HepG2 (cell line): Measurements from ENCODE around the gene ZXDC. TPM values are rescaled to one million over a fixed set of nuclear protein-coding genes. Genes with fewer than 3 reads are reported as not detected.

Experiments
- ATAC-seq: fragments of 200-7000 bp; cut with Tn5 transposase; 3 replicates; pipeline ENCODE4 v1.9.1; 2020; ENCODE audit warnings: mild to moderate bottlenecking, moderate library complexity
- BruUV-seq: library from RNA; stranded (reverse); fragments of 400-500 nt; replicated peaks from 2 replicates; lab custom pipeline; 2021; lab: Mats Ljungman, UMichigan
- CTCF ChIA-PET: fragments of 300-600 bp; formaldehyde crosslinking; extraction: SDS; loops from one replicate; lab custom pipeline; 2021; ENCODE audit warnings: low total read pairs, inconsistent platforms, low intra/inter-chr PET ratio; lab: Yijun Ruan, JAX
- POLR2A ChIA-PET: fragments of 350-600 bp; sonication (Branson Sonifier 250); formaldehyde crosslinking; loops from one replicate; lab custom pipeline; 2020; ENCODE audit warnings: antibody characterized with exemption, inconsistent platforms; lab: Yijun Ruan, JAX
- DNase-seq: peaks from one replicate; pipeline ENCODE4 v3.0.0-alpha.2; 2015; ENCODE audit warnings: low spot score
- FAIRE-seq: peaks from 3 replicates; lab custom pipeline; 2011; peaks lifted over from hg19 to GRCh38; lab: Jason Lieb, UNC
- H2AFZ ChIP-seq: one replicate; pipeline ENCODE4 v1.6.1; 2011; ENCODE audit warnings: low read length, inconsistent platforms
- H3K27ac ChIP-seq: fragments of 300-600 bp; 3 replicates; pipeline ENCODE4 v1.8.0; 2011; ENCODE audit warnings: mixed run types, mild to moderate bottlenecking, mixed read lengths, low read length, inconsistent platforms; ENCODE audit not compliant: insufficient read depth; ENCODE audit errors: extremely low read length
- H3K27me3 ChIP-seq, 2 experiments: fragments of 200-600 bp in 1 of 2; 2 replicates in 1 of 2; 3 replicates in 1 of 2; pipeline versions ENCODE4 v1.6.0 to v1.8.0; 2011; ENCODE audit warnings: low read length in 2 of 2, mild to moderate bottlenecking in 2 of 2, moderate library complexity in 2 of 2, inconsistent platforms in 1 of 2; ENCODE audit not compliant: insufficient read depth in 2 of 2, control insufficient read depth in 1 of 2
- H3K36me3 ChIP-seq, 2 experiments: fragments of 200-600 bp in 1 of 2; replicated peaks in 1 of 2; 2 replicates in 1 of 2; 3 replicates in 1 of 2; pipeline versions ENCODE4 v1.5.1 to v1.8.0; 2011; ENCODE audit warnings: low read length in 2 of 2, inconsistent platforms in 1 of 2; ENCODE audit not compliant: insufficient read depth in 2 of 2, control insufficient read depth in 1 of 2
- H3K4me1 ChIP-seq: 2 replicates; pipeline ENCODE4 v1.5.1; 2012; ENCODE audit warnings: low read length, inconsistent platforms; ENCODE audit not compliant: insufficient read depth
- H3K4me2 ChIP-seq: 2 replicates; pipeline ENCODE4 v1.6.0; 2011; ENCODE audit warnings: low read depth, low read length, inconsistent platforms
- H3K4me3 ChIP-seq, 3 experiments: fragments of 200-600 bp in 1 of 3; sonication (generic), shearing (Covaris generic) in 1 of 3; replicated peaks in 1 of 3; 2 replicates each; pipeline ENCODE4 v1.5.1; 2011 to 2016; ENCODE audit warnings: low read length in 3 of 3, inconsistent platforms in 2 of 3, low read depth in 2 of 3, mild to moderate bottlenecking in 2 of 3, control low read depth in 1 of 3, mixed read lengths in 1 of 3; ENCODE audit not compliant: insufficient read depth in 1 of 3
- H3K79me2 ChIP-seq: one replicate; pipeline ENCODE4 v1.6.1; 2011; ENCODE audit warnings: low read length, inconsistent platforms; ENCODE audit not compliant: insufficient read depth
- H3K9ac ChIP-seq: 2 replicates; pipeline ENCODE4 v1.6.0; 2011; ENCODE audit warnings: mild to moderate bottlenecking, low read depth, low read length, inconsistent platforms; ENCODE audit not compliant: insufficient read depth
- H3K9me3 ChIP-seq: 2 replicates; pipeline ENCODE4 v1.5.1; 2012; ENCODE audit warnings: mild to moderate bottlenecking, low read length
- H4K20me1 ChIP-seq: 2 replicates; pipeline ENCODE4 v1.6.0; 2011; ENCODE audit warnings: inconsistent platforms, mild to moderate bottlenecking, low read length, moderate library complexity; ENCODE audit not compliant: insufficient read depth
- HNRNPH1 ChIP-seq: fragments of 200-400 bp; formaldehyde crosslinking; optimal IDR thresholded peaks from 2 replicates; pipeline ENCODE3; 2017; ENCODE audit warnings: mild to moderate bottlenecking, low read depth, low read length
- KDM5A ChIP-seq: fragments of 200-600 bp; sonication (generic); IDR thresholded peaks from 2 replicates; pipeline ENCODE4 v1.7.0; 2018; ENCODE audit warnings: antibody characterized with exemption, mild to moderate bottlenecking, low read length, borderline replicate concordance
- MLLT10 ChIP-seq: sonication (generic); formaldehyde crosslinking; IDR thresholded peaks from 2 replicates; pipeline ENCODE4 v1.4.0; 2020; ENCODE audit warnings: missing genetic modification reagents
- MXI1 ChIP-seq: IDR thresholded peaks from 3 replicates; pipeline ENCODE4 v1.6.1; 2012; ENCODE audit warnings: low read depth, low read length, inconsistent platforms, borderline replicate concordance
- NFKB2 ChIP-seq: sonication (generic); formaldehyde crosslinking; IDR thresholded peaks from 2 replicates; pipeline ENCODE4 v1.4.0; 2020; ENCODE audit warnings: missing genetic modification reagents, borderline replicate concordance
- PHF21A ChIP-seq: sonication (generic); formaldehyde crosslinking; IDR thresholded peaks from 2 replicates; pipeline ENCODE4 v1.5.0; 2020; ENCODE audit warnings: mild to moderate bottlenecking, missing genetic modification reagents
- YEATS4 ChIP-seq: sonication (generic); formaldehyde crosslinking; IDR thresholded peaks from 2 replicates; pipeline ENCODE4 v1.4.0; 2020; ENCODE audit warnings: missing genetic modification reagents, borderline replicate concordance
- YY1 ChIP-seq: IDR thresholded peaks from 2 replicates; pipeline ENCODE4 v1.6.1; 2011; ENCODE audit warnings: low read length, low read depth, moderate library complexity, mild to moderate bottlenecking; ENCODE audit not compliant: insufficient read depth, insufficient replicate concordance
- ZNF20 ChIP-seq: sonication (generic); formaldehyde crosslinking; IDR thresholded peaks from 2 replicates; pipeline ENCODE4 v1.4.0; 2020; ENCODE audit warnings: mild to moderate bottlenecking, moderate library complexity, missing genetic modification reagents
- ZNF205 ChIP-seq: IDR thresholded peaks from 2 replicates; pipeline ENCODE4 v1.6.1; 2018; ENCODE audit warnings: missing biosample characterization, missing genetic modification reagents
- ZNF329 ChIP-seq: sonication (generic); formaldehyde crosslinking; IDR thresholded peaks from 2 replicates; pipeline ENCODE4 v1.9.0; 2021; ENCODE audit warnings: low read depth, mild to moderate bottlenecking, missing genetic modification reagents
- ZNF33A ChIP-seq: sonication (generic); formaldehyde crosslinking; IDR thresholded peaks from 2 replicates; pipeline ENCODE4 v1.5.1; 2020; ENCODE audit warnings: missing genetic modification reagents, mild to moderate bottlenecking, moderate library complexity, borderline replicate concordance
- ZNF33B ChIP-seq: sonication (generic); formaldehyde crosslinking; IDR thresholded peaks from 2 replicates; pipeline ENCODE4 v1.5.1; 2020; ENCODE audit warnings: mild to moderate bottlenecking, missing genetic modification reagents
- WGBS: methylation state at CpG from one replicate; pipeline ENCODE4 v1.1.6; 2017; ENCODE audit warnings: low lambda C conversion rate; 5-methylcytosine and 5-hydroxymethylcytosine counted together
- in situ Hi-C: cut with HindIII; loops from 2 replicates; pipeline ENCODE4 v1.10.0; 2017; ENCODE audit warnings: low pct_unique_long_range_greater_than_20kb; ENCODE audit not compliant: extremely low pct_ligation_motif_present
- intact Hi-C: fragments of 100-400 bp; cut with micrococcal nuclease; formaldehyde crosslinking; loops from one replicate; pipeline ENCODE4 v1.10.0; 2022; ENCODE audit not compliant: unreplicated experiment
- polyA plus RNA-seq, 8 experiments: library from polyadenylated mRNA; depleted of rRNA in 3 of 8; stranded (reverse) in 7 of 8; unstranded in 1 of 8; fragments of >200 nt; fragmentation: Illumina TruSeq in 4 of 8; extraction: Trizol in 4 of 8; gene quantifications; 2 replicates each; pipeline versions ENCODE4 v1.2.1 to v1.2.3, GENCODE V29; 2011 to 2016; ENCODE audit warnings: low read depth in 4 of 8, missing spikeins in 1 of 8, mixed read lengths in 1 of 8; ENCODE audit not compliant: insufficient read depth in 1 of 8
- total RNA-seq, 5 experiments: library from RNA; depleted of rRNA; stranded (reverse); fragments of >200 nt; fragmentation: Illumina TruSeq; extraction: Trizol; gene quantifications; 2 replicates each; pipeline ENCODE4 v1.2.3, GENCODE V29; 2016; ENCODE audit warnings: low read depth in 1 of 5
- TF ChIP-seq, protein P1 (sequence below): sonication (generic); formaldehyde crosslinking; IDR thresholded peaks from 2 replicates; pipeline ENCODE4; 2020; ENCODE audit warnings: missing genetic modification reagents, mild to moderate bottlenecking, borderline replicate concordance
- TF ChIP-seq, protein P2 (sequence below): IDR thresholded peaks from 2 replicates; pipeline ENCODE4 v1.6.1; 2016; ENCODE audit warnings: low read depth
- TF ChIP-seq, protein P3 (sequence below): sonication (generic); formaldehyde crosslinking; IDR thresholded peaks from 2 replicates; pipeline ENCODE4 v1.4.0; 2020; ENCODE audit warnings: missing genetic modification reagents

The ZXDC gene
- total and polyA plus RNA-seq, 2 of the 13 experiments (the other 11 are each of a cell fraction or from before 2014, with no cell fraction given) = 17.6 to 21.2 TPM

DNA sequence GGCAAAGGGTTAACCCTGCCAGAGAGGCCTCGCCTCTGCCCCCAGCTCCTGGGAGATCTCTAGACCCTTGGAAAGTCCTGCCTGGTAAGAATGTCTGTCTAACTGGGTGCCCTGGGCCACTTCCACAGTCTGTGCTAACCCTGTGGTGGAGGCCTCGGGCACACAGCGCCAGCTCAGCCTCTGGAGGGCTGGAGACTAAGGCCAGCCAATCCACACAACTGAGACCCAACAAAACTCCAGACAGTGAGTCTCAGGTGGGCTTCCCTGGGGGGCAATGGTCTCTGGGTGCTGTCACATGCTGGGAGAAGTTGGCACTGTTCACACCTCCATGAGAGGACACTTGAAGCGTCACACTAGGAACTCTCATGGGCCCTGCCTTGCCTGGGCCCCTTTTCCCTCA is 19.5 kb downstream of the ZXDC start:
- POLR2A ChIA-PET = interaction anchor here (1.5 kb wide), 1 partner anchor 14 kb away, joined by 3 read pairs; no protein-coding TSS in a partner anchor
- BruUV-seq = no TSS peak
- peak; percentile 49; the same call in 2 of the 3 replicates for ATAC-seq
- Histone ChIP-seq H3K27me3 (no peaks in the 10 kb centered on the region), H3K4me2 (no peak overlapping the region), H3K79me2 (peaks cover 15% of the 10 kb centered on the region), H3K4me1 (no peaks in the 10 kb centered on the region), H3K9me3 (no peaks in the 10 kb centered on the region), H3K27ac (no peak overlapping the region), H3K36me3 (peaks cover 33 to 85% of the 10 kb centered on the region in 2 experiments), H3K9ac (no peak overlapping the region), H2AFZ (no peak overlapping the region), H4K20me1 (0 out of 2 replicates have a peak, but pooled peaks cover 3% of the 10 kb centered on the region), H3K4me3 (no peak overlapping the region)
- 59% methylated on average over 2 of the region's 4 CpGs for WGBS
- intact Hi-C loops (no loop called here), in situ Hi-C loops (no loop called here)
- FAIRE-seq = no peak
- CTCF ChIA-PET = no interaction called here
- DNase-seq = no peak
- TF ChIP-seq, protein P1, sequence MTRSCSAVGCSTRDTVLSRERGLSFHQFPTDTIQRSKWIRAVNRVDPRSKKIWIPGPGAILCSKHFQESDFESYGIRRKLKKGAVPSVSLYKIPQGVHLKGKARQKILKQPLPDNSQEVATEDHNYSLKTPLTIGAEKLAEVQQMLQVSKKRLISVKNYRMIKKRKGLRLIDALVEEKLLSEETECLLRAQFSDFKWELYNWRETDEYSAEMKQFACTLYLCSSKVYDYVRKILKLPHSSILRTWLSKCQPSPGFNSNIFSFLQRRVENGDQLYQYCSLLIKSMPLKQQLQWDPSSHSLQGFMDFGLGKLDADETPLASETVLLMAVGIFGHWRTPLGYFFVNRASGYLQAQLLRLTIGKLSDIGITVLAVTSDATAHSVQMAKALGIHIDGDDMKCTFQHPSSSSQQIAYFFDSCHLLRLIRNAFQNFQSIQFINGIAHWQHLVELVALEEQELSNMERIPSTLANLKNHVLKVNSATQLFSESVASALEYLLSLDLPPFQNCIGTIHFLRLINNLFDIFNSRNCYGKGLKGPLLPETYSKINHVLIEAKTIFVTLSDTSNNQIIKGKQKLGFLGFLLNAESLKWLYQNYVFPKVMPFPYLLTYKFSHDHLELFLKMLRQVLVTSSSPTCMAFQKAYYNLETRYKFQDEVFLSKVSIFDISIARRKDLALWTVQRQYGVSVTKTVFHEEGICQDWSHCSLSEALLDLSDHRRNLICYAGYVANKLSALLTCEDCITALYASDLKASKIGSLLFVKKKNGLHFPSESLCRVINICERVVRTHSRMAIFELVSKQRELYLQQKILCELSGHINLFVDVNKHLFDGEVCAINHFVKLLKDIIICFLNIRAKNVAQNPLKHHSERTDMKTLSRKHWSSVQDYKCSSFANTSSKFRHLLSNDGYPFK (CRISPR knock-in tag) = no peak
- TF ChIP-seq ZNF33A (no peak), YY1 (no peak), PHF21A (no peak), KDM5A (no peak), HNRNPH1 (no peak), ZNF20 (no peak), MLLT10 (CRISPR knock-in tag) (no peak), ZNF33B (CRISPR knock-in tag) (no peak), NFKB2 (CRISPR knock-in tag) (no peak), ZNF329 (CRISPR knock-in tag) (no peak), YEATS4 (no peak), MXI1 (no peak), ZNF205 (CRISPR knock-in tag) (no peak)
- TF ChIP-seq, protein P2, sequence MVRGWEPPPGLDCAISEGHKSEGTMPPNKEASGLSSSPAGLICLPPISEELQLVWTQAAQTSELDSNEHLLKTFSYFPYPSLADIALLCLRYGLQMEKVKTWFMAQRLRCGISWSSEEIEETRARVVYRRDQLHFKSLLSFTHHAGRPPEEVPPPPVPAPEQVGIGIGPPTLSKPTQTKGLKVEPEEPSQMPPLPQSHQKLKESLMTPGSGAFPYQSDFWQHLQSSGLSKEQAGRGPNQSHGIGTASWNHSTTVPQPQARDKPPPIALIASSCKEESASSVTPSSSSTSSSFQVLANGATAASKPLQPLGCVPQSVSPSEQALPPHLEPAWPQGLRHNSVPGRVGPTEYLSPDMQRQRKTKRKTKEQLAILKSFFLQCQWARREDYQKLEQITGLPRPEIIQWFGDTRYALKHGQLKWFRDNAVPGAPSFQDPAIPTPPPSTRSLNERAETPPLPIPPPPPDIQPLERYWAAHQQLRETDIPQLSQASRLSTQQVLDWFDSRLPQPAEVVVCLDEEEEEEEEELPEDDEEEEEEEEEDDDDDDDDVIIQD (CRISPR knock-in tag) = no peak
- TF ChIP-seq, protein P3, sequence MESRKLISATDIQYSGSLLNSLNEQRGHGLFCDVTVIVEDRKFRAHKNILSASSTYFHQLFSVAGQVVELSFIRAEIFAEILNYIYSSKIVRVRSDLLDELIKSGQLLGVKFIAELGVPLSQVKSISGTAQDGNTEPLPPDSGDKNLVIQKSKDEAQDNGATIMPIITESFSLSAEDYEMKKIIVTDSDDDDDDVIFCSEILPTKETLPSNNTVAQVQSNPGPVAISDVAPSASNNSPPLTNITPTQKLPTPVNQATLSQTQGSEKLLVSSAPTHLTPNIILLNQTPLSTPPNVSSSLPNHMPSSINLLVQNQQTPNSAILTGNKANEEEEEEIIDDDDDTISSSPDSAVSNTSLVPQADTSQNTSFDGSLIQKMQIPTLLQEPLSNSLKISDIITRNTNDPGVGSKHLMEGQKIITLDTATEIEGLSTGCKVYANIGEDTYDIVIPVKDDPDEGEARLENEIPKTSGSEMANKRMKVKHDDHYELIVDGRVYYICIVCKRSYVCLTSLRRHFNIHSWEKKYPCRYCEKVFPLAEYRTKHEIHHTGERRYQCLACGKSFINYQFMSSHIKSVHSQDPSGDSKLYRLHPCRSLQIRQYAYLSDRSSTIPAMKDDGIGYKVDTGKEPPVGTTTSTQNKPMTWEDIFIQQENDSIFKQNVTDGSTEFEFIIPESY (CRISPR knock-in tag) = no peak
